HG02938 (cell line): Measurements from ENCODE around the gene LORICRIN.

Experiments
- ATAC-seq: cut with Tn5 transposase; IDR thresholded peaks from one replicate; pipeline ENCODE4 v1.9.1; 2021; ENCODE audit warnings: mild to moderate bottlenecking, moderate library complexity; ENCODE audit not compliant: unreplicated experiment

The LORICRIN gene

DNA sequence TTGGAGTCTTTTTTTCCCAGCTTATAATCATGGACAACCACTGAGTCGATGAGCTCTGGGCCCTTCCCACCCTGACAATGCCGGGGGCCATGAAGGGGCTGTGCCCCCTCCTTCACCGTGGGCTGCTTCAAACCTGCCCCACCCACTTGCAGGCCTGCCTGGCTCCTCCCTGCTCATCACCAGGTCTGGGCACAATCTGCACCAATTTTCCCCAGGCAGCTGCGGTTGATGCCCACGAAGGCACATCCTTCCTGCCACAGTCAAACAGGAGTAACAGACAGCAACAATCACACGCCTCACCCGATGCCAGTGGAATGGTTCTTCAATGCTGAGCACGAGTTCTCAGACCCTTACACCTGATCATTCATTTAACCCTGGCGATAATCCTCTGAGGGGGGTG is 34.4 kb downstream of the LORICRIN start:
- ATAC-seq = no peak

DNA sequence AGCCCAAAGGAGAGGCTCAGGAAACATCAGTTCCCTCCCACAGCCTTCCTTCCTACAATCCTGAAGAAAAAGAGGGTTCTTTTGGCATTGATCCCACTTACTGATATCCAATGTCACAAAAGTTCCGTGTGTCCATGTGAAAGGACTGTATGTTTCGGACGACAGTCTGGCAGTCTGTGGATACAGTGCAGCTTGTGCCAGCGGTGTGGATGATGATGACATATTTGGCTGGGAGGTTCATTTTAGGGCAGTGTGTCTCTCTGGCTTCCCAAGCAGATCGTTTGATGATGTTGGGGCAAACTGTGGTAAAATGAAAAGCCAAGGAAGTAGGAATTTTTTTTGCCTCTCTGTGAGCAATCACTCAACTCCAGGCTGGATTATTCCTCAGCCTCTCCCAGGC is 42.8 kb downstream of the LORICRIN start:
- ATAC-seq = no peak

DNA sequence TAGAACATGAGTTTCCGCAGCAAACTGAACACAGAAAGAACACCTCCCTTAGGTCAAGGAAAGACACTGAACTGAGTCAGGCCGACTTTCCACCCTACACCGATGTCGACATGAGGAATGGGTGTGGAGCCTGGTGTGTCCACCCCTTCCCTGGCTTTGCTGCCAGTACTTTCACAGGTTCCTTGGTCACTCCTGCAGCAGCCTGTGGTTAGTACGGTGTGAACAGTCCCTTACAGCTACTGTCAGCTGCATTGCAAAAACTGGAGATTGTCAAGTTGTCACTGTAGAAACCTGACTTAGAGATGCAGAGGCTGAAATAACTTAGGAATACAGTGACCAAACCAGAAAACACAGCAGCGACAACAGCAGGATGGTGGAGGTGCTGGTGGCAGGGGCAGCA is 46.2 kb downstream of the LORICRIN start:
- no peak for ATAC-seq

DNA sequence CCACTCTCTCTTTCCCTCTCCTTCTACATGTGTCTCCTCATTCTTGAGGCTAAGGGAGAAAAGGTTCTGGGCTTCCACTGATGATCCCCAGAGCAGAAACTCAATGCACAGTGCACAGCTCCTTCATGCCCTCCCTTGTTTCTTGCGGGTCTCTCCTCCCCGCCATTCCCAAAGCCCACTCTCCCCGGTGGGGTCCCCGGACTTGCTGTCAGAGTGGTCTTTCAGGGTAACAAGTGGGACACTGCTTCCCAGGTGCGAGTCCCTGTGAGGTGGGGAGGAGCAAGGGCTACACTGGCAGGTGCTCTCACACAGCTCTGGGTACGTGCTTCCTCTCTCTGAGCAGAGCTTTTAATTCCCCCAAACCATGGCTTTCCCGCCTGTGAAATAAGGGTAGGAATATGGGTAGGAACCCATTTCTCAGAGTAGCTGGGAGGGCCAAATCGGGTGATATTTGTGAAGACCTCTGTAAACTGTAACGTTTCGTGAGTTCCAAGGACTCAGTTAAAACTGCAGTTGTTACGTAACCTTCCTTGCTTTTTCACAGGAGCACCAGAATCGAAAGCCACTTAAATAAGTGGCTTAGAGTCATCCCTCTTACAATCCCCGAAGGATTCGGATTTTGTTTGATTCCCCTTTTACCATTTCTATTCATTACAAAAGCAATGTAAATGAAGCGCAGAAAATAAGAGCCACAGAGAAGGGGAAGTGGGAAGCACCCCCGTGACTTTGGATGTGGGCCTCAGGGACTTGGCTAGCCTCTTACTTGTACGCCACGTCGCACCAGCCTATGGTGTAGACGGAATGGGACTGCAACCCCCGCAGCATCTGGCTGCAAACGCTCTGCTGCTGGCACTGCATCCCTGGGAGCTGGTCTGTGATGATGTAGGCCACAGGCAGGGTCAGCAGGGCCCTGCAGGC is 47.1 kb downstream of the LORICRIN start:
- no peak for ATAC-seq

DNA sequence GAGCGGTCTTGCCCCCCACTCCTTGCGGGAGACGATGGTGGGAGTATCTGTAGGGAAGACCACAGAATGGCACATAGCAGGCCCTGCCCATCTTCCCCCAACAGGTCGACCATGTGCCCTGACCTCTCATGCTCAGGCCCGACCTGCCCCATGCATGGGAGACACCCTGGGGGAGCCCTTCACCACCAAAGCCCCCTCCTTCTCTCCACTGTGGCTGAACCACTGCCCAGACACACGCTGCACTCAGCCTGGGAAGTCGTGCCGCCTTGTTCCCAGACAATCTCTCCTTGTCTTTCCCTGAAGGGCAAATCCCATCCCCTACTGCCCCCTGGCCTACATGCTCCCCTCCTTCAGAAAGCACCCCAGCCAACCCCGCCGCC is 47.7 kb downstream of the LORICRIN start:
- no peak for ATAC-seq

DNA sequence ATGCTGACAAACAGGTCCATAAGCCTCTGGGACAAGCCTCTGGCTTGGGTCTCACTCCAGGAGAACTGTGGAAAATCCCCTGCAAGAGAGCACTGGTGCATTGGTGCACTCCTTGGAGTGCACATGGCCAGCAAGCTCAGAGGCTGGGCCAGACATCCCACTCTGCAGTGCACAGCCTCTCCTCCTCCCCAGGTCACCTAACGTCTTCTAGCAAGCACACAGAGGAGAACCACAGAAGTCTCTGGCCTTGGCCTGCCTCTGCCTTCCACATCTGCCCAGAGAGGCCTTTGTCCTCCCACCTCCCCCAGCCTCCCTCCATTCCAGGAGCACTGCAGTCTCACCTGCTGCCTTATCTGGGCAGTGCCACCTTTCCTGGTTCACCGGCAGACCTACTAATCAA is 49.1 kb downstream of the LORICRIN start:
- ATAC-seq = no peak

DNA sequence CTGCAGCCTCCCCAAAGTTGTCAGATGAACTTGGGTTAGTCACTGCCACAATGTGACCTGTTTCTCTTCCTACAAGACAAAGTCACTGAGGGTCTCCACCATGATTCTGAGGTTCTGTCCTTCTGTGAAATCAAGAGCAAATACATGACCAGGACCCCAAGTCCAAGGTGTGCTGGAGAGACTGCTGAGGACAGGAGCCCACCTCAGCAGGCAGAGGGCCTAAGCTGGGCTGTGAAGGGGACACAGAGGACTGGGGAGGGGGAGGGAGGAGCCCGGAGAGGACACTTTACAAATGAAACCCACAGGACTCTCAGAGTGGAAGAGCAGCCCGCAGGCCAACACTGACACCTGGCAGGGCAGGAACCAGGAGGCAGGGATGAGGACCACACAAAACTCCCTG is 50.0 kb downstream of the LORICRIN start:
- ATAC-seq = no peak

DNA sequence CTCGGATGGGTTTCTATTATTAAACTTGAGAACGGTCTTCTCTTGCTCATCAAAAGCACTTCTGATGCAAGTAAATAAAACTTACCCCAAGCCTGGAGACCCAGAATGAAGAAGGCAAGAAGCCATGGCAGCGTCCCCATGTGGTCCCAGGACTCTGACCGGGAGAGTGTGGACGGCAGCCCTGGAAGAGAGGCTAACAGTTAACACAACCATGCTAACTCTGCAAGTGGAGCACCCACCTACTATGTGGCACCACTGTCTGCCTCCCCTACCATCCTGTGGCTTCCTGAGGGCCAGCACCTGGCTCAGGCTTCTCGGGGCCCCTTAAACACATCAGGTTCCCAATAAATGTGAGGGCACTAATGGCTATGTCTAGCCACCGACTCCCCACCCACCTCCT is 51.0 kb downstream of the LORICRIN start:
- no peak for ATAC-seq
